BJ (cell line): ENCODE results near the gene SLC23A2. TPM values are rescaled to one million over a fixed set of nuclear protein-coding genes. Genes with fewer than 3 reads are reported as not detected.

Experiments used
- CTCF ChIA-PET: fragments of 350-600 bp; formaldehyde crosslinking; extraction: SDS; loops from one replicate; lab custom pipeline; 2021; ENCODE audit warnings: antibody characterized with exemption, inconsistent platforms; lab: Yijun Ruan, JAX
- POLR2A ChIA-PET: fragments of 300-600 bp; sonication (Branson Sonifier 250); formaldehyde crosslinking; extraction: SDS; loops from one replicate; lab custom pipeline; 2021; ENCODE audit warnings: antibody characterized with exemption; lab: Charles Lee
- DNase-seq: peaks from one replicate; pipeline ENCODE4 v3.0.0-alpha.2; 2011; ENCODE audit warnings: low read depth
- H3K27me3 ChIP-seq: 2 replicates; pipeline ENCODE4 v1.6.0; 2011; ENCODE audit warnings: low read length; ENCODE audit not compliant: control insufficient read depth, insufficient read depth
- H3K36me3 ChIP-seq: 2 replicates; pipeline ENCODE4 v1.5.1; 2011; ENCODE audit warnings: low read length; ENCODE audit not compliant: control insufficient read depth, insufficient read depth
- H3K4me3 ChIP-seq: 2 replicates; pipeline ENCODE4 v1.5.1; 2011; ENCODE audit warnings: low read depth, mild to moderate bottlenecking, control low read depth, low read length
- CTCF ChIP-seq: IDR thresholded peaks from 2 replicates; pipeline ENCODE4 v1.5.1; 2011; ENCODE audit warnings: low read depth, mild to moderate bottlenecking, control low read depth, inconsistent platforms, low read length, moderate library complexity; ENCODE audit not compliant: insufficient read depth
- polyA plus RNA-seq: library from polyadenylated mRNA; depleted of rRNA; stranded (reverse); fragments of >200 nt; gene quantifications from 2 replicates; pipeline ENCODE4 v1.2.3, GENCODE V29; 2011

SLC23A2 gene
- polyA plus RNA-seq, 1 experiment: 11.2 TPM

GRCh38 chr20:4999788-5000187 is 1.5 kb downstream of the SLC23A2 start:
- Histone ChIP-seq H3K36me3 (no peaks in the 10 kb centered on the region), H3K4me3 (no peak overlapping the region; the same call in 1 of the 2 replicates), H3K27me3 (no peaks in the 10 kb centered on the region; the same call in 1 of the 2 replicates)
- ChIA-PET POLR2A (no interaction called here), CTCF (interaction anchor here (0.9 to 2.0 kb wide), 2 partner anchors 95 to 259 kb away, joined by 4 to 5 read pairs; no protein-coding TSS in a partner anchor)
- DNase-seq: no peak
- no peak for TF ChIP-seq CTCF

GRCh38 chr20:4998160-4998651 is 3.1 kb downstream of the SLC23A2 start:
- Histone ChIP-seq H3K27me3 (no peaks in the 10 kb centered on the region; the same call in 1 of the 2 replicates), H3K36me3 (no peaks in the 10 kb centered on the region), H3K4me3 (no peak overlapping the region)
- TF ChIP-seq CTCF: no peak
- ChIA-PET CTCF (interaction anchor here (1.0 to 2.0 kb wide), 2 partner anchors 13 to 258 kb away, joined by 4 to 5 read pairs; no protein-coding TSS in a partner anchor), POLR2A (interaction anchor here (0.5 kb wide), 1 partner anchor 247 kb away, joined by 3 read pairs; no protein-coding TSS in a partner anchor)
- no peak for DNase-seq

- no peaks in the 10 kb centered on the region for H3K36me3 ChIP-seq
- no peak overlapping the region for H3K4me3 ChIP-seq
- no peaks in the 10 kb centered on the region; the same call in 1 of the 2 replicates for H3K27me3 ChIP-seq
- CTCF ChIA-PET: no interaction called here
- DNase-seq: no peak
- TF ChIP-seq CTCF: no peak
- POLR2A ChIA-PET: no interaction called here
These were observed 4.1 kb downstream of the SLC23A2 start for GRCh38 chr20:4997222-4997621.

GRCh38 chr20:4989570-4989969 is 11.7 kb downstream of the SLC23A2 start:
- no peaks in the 10 kb centered on the region for H3K36me3 ChIP-seq
- H3K27me3 ChIP-seq: no peaks in the 10 kb centered on the region
- no peak for DNase-seq
- ChIA-PET POLR2A (no interaction called here), CTCF (no interaction called here)
- no peak for TF ChIP-seq CTCF
- H3K4me3 ChIP-seq: no peak overlapping the region

- DNase-seq: no peak
- ChIA-PET CTCF (interaction anchor here (0.6 kb wide), 1 partner anchor 234 kb away, joined by 3 read pairs; no protein-coding TSS in a partner anchor), POLR2A (no interaction called here)
- H3K4me3 ChIP-seq: no peak overlapping the region
- no peaks in the 10 kb centered on the region for H3K36me3 ChIP-seq
- H3K27me3 ChIP-seq: no peaks in the 10 kb centered on the region
- TF ChIP-seq CTCF: no peak
These were observed 14.2 kb downstream of the SLC23A2 start for GRCh38 chr20:4987130-4987529.
